ENCODE results near the gene EXOC7. TPM values are rescaled to one million over a fixed set of nuclear protein-coding genes. Genes with fewer than 3 reads are reported as not detected.

Gene EXOC7, protein sequence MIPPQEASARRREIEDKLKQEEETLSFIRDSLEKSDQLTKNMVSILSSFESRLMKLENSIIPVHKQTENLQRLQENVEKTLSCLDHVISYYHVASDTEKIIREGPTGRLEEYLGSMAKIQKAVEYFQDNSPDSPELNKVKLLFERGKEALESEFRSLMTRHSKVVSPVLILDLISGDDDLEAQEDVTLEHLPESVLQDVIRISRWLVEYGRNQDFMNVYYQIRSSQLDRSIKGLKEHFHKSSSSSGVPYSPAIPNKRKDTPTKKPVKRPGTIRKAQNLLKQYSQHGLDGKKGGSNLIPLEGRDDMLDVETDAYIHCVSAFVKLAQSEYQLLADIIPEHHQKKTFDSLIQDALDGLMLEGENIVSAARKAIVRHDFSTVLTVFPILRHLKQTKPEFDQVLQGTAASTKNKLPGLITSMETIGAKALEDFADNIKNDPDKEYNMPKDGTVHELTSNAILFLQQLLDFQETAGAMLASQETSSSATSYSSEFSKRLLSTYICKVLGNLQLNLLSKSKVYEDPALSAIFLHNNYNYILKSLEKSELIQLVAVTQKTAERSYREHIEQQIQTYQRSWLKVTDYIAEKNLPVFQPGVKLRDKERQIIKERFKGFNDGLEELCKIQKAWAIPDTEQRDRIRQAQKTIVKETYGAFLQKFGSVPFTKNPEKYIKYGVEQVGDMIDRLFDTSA
- 71.9 TPM for total RNA-seq
- polyA plus RNA-seq, result 64.6 TPM
- long read RNA-seq, donor 1, partial matches to known transcripts, result 0 of 2 reads
- long read RNA-seq, donor 1, other reads (novel, unspliced or antisense), result 0 of 2 reads
- long read RNA-seq, donor 2, result 0 reads
- long read RNA-seq, donor 3, full-length matches to known transcripts, result 28 of 28 reads
- long read RNA-seq, donor 3, partial matches to known transcripts, result 0 of 28 reads
- long read RNA-seq, donor 3, other reads (novel, unspliced or antisense), result 0 of 28 reads
- long read RNA-seq, donor 4, full-length matches to known transcripts, result 9 of 9 reads
- long read RNA-seq, donor 4, partial matches to known transcripts, result 0 of 9 reads
- long read RNA-seq, donor 4, other reads (novel, unspliced or antisense), result 0 of 9 reads
- long read RNA-seq, donor 5, full-length matches to known transcripts, result 39 of 44 reads
- long read RNA-seq, donor 5, partial matches to known transcripts, result 5 of 44 reads
- long read RNA-seq, donor 5, other reads (novel, unspliced or antisense), result 0 of 44 reads
- long read RNA-seq, donor 6, full-length matches to known transcripts, result 35 of 35 reads
- long read RNA-seq, donor 6, partial matches to known transcripts, result 0 of 35 reads
- long read RNA-seq, donor 6, other reads (novel, unspliced or antisense), result 0 of 35 reads
- long read RNA-seq, donor 7, full-length matches to known transcripts, result 14 of 14 reads
- long read RNA-seq, donor 7, partial matches to known transcripts, result 0 of 14 reads
- long read RNA-seq, donor 7, other reads (novel, unspliced or antisense), result 0 of 14 reads
- long read RNA-seq, donor 8, full-length matches to known transcripts, result 8 of 8 reads
- long read RNA-seq, donor 8, partial matches to known transcripts, result 0 of 8 reads
- long read RNA-seq, donor 8, other reads (novel, unspliced or antisense), result 0 of 8 reads
- long read RNA-seq, donor 9, full-length matches to known transcripts, result 16 of 21 reads
- long read RNA-seq, donor 9, partial matches to known transcripts, result 5 of 21 reads
- long read RNA-seq, donor 9, other reads (novel, unspliced or antisense), result 0 of 21 reads
- long read RNA-seq, donor 10, full-length matches to known transcripts, result 16 of 16 reads
- long read RNA-seq, donor 10, partial matches to known transcripts, result 0 of 16 reads
- long read RNA-seq, donor 10, other reads (novel, unspliced or antisense), result 0 of 16 reads

DNA sequence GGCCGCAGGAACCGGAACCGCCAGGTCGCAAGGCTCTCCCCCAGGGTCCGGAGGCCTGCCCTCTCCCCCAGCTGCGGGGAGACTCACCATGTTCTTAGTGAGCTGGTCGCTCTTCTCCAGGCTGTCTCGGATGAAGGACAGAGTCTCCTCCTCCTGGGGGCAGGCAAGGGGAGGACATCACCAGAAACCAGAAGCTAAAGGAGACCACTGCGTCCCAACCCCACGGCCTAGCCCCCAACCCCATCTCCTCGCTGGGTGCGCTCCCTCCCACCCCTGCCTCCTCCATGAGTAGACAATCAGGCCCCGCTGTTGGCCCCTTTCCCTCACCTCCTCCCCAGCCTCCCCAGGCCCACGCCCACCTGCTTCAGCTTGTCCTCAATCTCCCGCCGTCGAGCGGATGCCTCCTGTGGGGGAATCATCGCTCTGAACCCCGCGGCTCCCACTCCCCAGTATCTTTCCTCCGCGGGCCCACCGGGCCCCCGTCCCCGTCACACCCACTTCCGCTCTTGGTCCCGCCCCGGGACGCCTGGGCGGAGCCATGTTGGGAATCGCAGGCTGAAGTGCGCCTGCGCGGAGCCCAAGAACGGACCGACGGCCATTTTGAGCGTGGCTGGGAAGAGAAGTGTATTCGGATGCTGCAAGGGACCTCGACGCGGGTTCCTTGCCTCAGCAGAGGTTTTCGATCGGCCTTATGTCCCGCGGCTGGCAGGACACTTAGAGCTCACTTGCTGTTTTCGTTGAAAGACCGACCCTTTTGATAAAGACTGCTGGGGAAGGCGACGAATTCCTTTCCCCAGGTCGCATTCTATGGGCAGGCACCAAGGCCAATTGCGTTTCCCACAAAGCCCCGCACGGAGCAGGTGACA is at the start of gene EXOC7:
Gene EXOC7 (minus strand): TSS at position 514 of the 866 bp plus-strand sequence. CDS start 95 bp downstream, at position 419.
- DNase-seq (ENCODE audit: low read depth in 6 of 9, low spot score in 9 of 9), result peak; percentile 79 to 98 (median 96)
- Histone ChIP-seq H3K4me3 (ENCODE audit: low read length in 2 of 2) (peak within 1 kb of the TSS; percentile 72 to 89), H3K27me3 (ENCODE audit: control insufficient read depth in 2 of 2, insufficient read depth in 1 of 2, low read length in 1 of 2) (no peaks in the 10 kb centered on the region), H3K4me1 (ENCODE audit: control insufficient read depth in 2 of 2, insufficient read depth in 2 of 2, low read length in 2 of 2) (peaks cover 20% of the 10 kb centered on the region in 2 donors), H3K9me3 (ENCODE audit: control insufficient read depth in 2 of 2, insufficient read depth in 1 of 2, low read length in 1 of 2) (peaks cover 0 to 8% of the 10 kb centered on the region in 2 donors), H3K27ac (ENCODE audit: low read depth in 1 of 2, low read length in 1 of 2) (peak within 1 kb of the TSS; percentile 64 to 85), H3K36me3 (ENCODE audit: control insufficient read depth in 2 of 2, insufficient read depth in 2 of 2, low read length in 1 of 2) (peaks cover 23 to 25% of the 10 kb centered on the region in 2 donors)
- WGBS, result 6% methylated on average over 55 of the region's 55 CpGs

DNA sequence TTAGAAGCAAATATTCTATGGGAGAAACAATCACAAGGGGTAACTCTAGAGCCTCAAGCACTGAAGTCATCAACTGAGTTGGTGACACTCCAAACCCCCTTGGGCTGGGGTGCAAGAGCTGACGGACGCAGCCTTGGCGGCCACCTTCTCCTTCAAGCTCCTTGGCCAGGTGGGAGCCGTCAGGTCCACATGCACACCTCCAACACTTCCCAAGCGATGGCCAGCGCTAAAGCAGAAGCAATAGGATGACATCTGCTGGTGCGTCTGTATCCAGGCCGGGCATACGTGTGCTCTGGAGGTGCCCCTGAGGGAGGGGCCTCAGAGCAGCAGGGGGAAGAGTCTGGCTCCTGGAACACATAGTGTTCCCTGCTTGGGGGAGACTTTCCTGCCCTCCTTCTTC is 49.6 kb upstream of the EXOC7 start:
- WGBS, result 97% methylated on average over 9 of the region's 9 CpGs
- Histone ChIP-seq H3K4me3 (ENCODE audit: low read length in 2 of 2) (no peak overlapping the region), H3K9me3 (ENCODE audit: control insufficient read depth in 2 of 2, insufficient read depth in 1 of 2, low read length in 1 of 2) (no peaks in the 10 kb centered on the region), H3K27me3 (ENCODE audit: control insufficient read depth in 2 of 2, insufficient read depth in 1 of 2, low read length in 1 of 2) (no peaks in the 10 kb centered on the region), H3K27ac (ENCODE audit: low read depth in 1 of 2, low read length in 1 of 2) (no peak overlapping the region), H3K36me3 (ENCODE audit: control insufficient read depth in 2 of 2, insufficient read depth in 2 of 2, low read length in 1 of 2) (no peaks in the 10 kb centered on the region), H3K4me1 (ENCODE audit: control insufficient read depth in 2 of 2, insufficient read depth in 2 of 2, low read length in 2 of 2) (peaks cover 0 to 12% of the 10 kb centered on the region in 2 donors)
- no peak for DNase-seq (ENCODE audit: low read depth in 6 of 9, low spot score in 9 of 9)

DNA sequence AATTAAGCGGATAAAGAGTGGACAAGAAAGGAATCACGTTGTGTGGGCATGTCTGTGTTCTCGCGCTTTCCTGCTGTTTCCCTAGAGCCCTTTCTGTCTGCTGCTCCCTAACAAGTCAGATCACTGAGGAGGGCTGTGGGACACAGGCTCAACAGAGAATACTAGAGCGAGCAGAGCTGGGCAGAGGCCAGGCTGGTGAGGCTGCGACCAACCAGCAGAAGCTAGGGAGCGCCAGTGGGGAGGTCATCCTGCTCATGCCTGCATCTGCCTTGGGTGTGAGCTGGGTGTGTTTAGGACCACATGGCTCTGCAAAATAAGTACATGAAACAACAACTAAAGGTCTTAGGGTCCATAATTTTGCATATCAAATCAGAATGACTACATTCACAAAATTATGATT is 49.0 kb upstream of the EXOC7 start:
- Histone ChIP-seq H3K4me1 (ENCODE audit: control insufficient read depth in 2 of 2, insufficient read depth in 2 of 2, low read length in 2 of 2) (peaks cover 0 to 13% of the 10 kb centered on the region in 2 donors), H3K27ac (ENCODE audit: low read depth in 1 of 2, low read length in 1 of 2) (no peak overlapping the region), H3K27me3 (ENCODE audit: control insufficient read depth in 2 of 2, insufficient read depth in 1 of 2, low read length in 1 of 2) (no peaks in the 10 kb centered on the region), H3K36me3 (ENCODE audit: control insufficient read depth in 2 of 2, insufficient read depth in 2 of 2, low read length in 1 of 2) (no peaks in the 10 kb centered on the region), H3K9me3 (ENCODE audit: control insufficient read depth in 2 of 2, insufficient read depth in 1 of 2, low read length in 1 of 2) (no peaks in the 10 kb centered on the region), H3K4me3 (ENCODE audit: low read length in 2 of 2) (no peak overlapping the region)
- 98% methylated on average over 7 of the region's 7 CpGs for WGBS
- DNase-seq (ENCODE audit: low read depth in 6 of 9, low spot score in 9 of 9), result no peak

DNA sequence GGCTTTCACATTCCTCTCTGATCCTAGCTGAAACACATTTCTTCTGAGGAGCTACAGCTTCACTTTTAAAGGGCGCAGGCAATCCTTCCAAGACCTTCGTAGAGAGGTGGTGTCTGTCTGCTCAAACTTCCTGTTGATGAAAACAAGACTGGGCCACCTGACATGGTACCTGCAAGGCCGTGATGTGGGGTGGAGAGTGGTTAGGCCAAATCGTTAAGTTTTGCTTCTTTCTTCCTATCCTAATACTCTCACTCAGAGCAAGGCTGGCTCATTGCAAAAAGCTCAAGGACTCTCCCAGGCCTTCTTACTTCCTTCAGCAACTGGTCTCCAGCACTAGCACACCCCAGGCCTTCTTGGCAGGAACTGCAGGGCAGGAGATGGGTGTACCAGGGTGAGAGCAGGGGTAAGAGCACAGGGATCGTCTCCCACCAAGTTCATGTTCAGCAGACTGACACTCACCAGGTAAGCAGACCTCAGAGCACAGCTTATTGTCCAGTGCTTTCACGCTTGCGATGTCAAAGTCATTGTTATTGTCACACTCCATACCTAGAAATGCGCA is 48.4 kb upstream of the EXOC7 start:
- H3K27ac ChIP-seq (ENCODE audit: low read depth in 1 of 2, low read length in 1 of 2), result peak overlapping the region in 1 of 2 donors; percentile 64
- H3K4me3 ChIP-seq (ENCODE audit: low read length in 2 of 2), result no peak overlapping the region
- no peaks in the 10 kb centered on the region for H3K27me3 ChIP-seq (ENCODE audit: control insufficient read depth in 2 of 2, insufficient read depth in 1 of 2, low read length in 1 of 2)
- WGBS, result 92% methylated on average over 8 of the region's 8 CpGs
- DNase-seq (ENCODE audit: low read depth in 6 of 9, low spot score in 9 of 9), result peak in 2 of 9 donors; percentile 18 to 60
- H3K4me1 ChIP-seq (ENCODE audit: control insufficient read depth in 2 of 2, insufficient read depth in 2 of 2, low read length in 2 of 2), result peaks cover 0 to 14% of the 10 kb centered on the region in 2 donors
- no peaks in the 10 kb centered on the region for H3K36me3 ChIP-seq (ENCODE audit: control insufficient read depth in 2 of 2, insufficient read depth in 2 of 2, low read length in 1 of 2)
- H3K9me3 ChIP-seq (ENCODE audit: control insufficient read depth in 2 of 2, insufficient read depth in 1 of 2, low read length in 1 of 2), result no peaks in the 10 kb centered on the region

DNA sequence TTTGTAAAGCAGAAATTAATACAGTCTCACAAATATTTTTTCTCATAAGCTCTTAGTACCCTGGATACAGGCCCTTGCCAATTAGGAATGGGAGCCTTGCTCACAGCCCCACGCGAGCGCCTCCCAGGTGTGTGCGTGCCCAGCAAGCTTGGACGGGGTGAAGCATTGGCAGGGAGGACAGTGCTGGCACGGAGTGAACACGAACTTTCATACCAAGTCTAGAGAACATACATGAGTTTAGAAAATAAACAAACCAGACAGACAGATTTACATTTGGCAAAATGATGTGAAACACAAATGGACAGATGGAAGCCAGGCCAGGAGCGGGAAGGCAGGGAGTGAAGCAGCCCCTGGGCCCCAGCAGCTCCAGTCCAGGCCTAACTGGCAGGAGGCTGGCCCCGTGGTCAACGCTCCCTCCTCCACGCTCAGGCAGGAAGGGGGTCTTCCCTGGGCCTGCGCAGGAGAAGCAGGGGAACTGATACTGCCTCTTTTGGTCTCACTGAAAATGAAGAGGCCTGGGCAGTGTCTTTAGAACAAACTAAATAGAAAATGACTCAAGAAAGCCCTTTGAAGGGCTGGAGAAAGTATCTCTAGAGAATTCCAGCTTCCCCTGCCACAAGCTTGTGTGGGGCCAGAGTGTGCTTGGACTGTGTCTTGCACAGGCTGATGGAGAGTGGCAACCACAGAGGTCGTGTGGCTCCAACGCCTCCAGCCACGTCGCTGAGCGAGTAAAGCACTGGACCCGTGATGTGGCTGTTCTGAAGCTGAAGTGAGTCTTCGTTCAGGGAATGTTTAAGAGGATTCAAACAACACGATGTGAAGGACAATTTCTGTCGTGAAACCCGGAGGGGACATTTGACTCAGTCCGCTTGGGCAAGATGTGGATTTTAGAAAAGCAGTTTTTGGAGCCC is 47.4 kb upstream of the EXOC7 start:
- Histone ChIP-seq H3K27me3 (ENCODE audit: control insufficient read depth in 2 of 2, insufficient read depth in 1 of 2, low read length in 1 of 2) (no peaks in the 10 kb centered on the region), H3K9me3 (ENCODE audit: control insufficient read depth in 2 of 2, insufficient read depth in 1 of 2, low read length in 1 of 2) (peaks cover 0 to 3% of the 10 kb centered on the region in 2 donors), H3K36me3 (ENCODE audit: control insufficient read depth in 2 of 2, insufficient read depth in 2 of 2, low read length in 1 of 2) (no peaks in the 10 kb centered on the region), H3K27ac (ENCODE audit: low read depth in 1 of 2, low read length in 1 of 2) (no peak overlapping the region), H3K4me1 (ENCODE audit: control insufficient read depth in 2 of 2, insufficient read depth in 2 of 2, low read length in 2 of 2) (peaks cover 0 to 20% of the 10 kb centered on the region in 2 donors), H3K4me3 (ENCODE audit: low read length in 2 of 2) (no peak overlapping the region)
- DNase-seq (ENCODE audit: low read depth in 6 of 9, low spot score in 9 of 9), result no peak
- 96% methylated on average over 23 of the region's 23 CpGs for WGBS

DNA sequence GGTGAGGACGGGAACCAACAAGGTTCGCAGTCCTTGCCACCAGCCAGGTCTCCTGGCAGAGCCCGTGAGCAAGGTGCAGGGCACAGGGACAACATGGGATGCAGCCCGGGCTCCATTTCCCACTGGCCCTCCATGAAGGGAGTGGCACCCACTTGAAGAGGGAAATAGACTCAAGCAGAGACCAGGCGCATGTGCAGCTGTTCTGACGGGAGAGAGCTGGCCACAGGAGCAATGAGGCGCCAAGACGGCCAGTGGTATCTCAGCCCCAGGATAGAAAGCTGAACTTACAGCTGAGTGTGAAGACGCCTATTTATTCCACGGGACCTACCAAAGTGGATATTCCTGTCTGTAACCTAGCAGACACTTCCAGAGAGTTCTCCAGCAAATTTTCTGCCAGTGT is 45.6 kb upstream of the EXOC7 start:
- Histone ChIP-seq H3K4me3 (ENCODE audit: low read length in 2 of 2) (no peak overlapping the region), H3K4me1 (ENCODE audit: control insufficient read depth in 2 of 2, insufficient read depth in 2 of 2, low read length in 2 of 2) (peaks cover 6 to 37% of the 10 kb centered on the region in 2 donors), H3K27ac (ENCODE audit: low read depth in 1 of 2, low read length in 1 of 2) (no peak overlapping the region), H3K27me3 (ENCODE audit: control insufficient read depth in 2 of 2, insufficient read depth in 1 of 2, low read length in 1 of 2) (no peaks in the 10 kb centered on the region), H3K9me3 (ENCODE audit: control insufficient read depth in 2 of 2, insufficient read depth in 1 of 2, low read length in 1 of 2) (peaks cover 0 to 4% of the 10 kb centered on the region in 2 donors), H3K36me3 (ENCODE audit: control insufficient read depth in 2 of 2, insufficient read depth in 2 of 2, low read length in 1 of 2) (no peaks in the 10 kb centered on the region)
- DNase-seq (ENCODE audit: low read depth in 6 of 9, low spot score in 9 of 9), result no peak
- WGBS, result 97% methylated on average over 10 of the region's 10 CpGs

DNA sequence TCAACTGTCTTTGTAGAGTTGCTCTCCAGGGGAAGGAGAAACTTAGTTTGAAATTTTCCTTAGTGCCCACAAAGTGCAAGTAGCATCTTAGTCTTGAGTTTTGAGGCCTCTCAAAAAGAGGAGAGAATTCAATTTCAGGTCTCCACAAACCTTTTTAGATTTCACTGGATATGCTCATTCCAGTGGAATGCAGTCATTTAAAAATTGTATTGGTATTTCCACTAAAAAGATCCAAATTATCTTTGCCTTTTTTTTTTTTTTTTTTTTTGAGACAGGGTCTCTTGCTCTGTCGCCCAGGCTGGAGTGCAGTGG is 44.4 kb upstream of the EXOC7 start:
- no peak overlapping the region for H3K27ac ChIP-seq (ENCODE audit: low read depth in 1 of 2, low read length in 1 of 2)
- no peak overlapping the region for H3K4me3 ChIP-seq (ENCODE audit: low read length in 2 of 2)
- H3K36me3 ChIP-seq (ENCODE audit: control insufficient read depth in 2 of 2, insufficient read depth in 2 of 2, low read length in 1 of 2), result no peaks in the 10 kb centered on the region
- WGBS, result 100% methylated on average over 1 of the region's 1 CpG
- H3K27me3 ChIP-seq (ENCODE audit: control insufficient read depth in 2 of 2, insufficient read depth in 1 of 2, low read length in 1 of 2), result no peaks in the 10 kb centered on the region
- no peak for DNase-seq (ENCODE audit: low read depth in 6 of 9, low spot score in 9 of 9)
- peaks cover 0 to 4% of the 10 kb centered on the region in 2 donors for H3K9me3 ChIP-seq (ENCODE audit: control insufficient read depth in 2 of 2, insufficient read depth in 1 of 2, low read length in 1 of 2)
- peaks cover 6 to 48% of the 10 kb centered on the region in 2 donors for H3K4me1 ChIP-seq (ENCODE audit: control insufficient read depth in 2 of 2, insufficient read depth in 2 of 2, low read length in 2 of 2)

Measured in thymus (tissue), 14 donors.